ENCODE data around the gene PUS1. TPM values are rescaled to one million over a fixed set of nuclear protein-coding genes. Genes with fewer than 3 reads are reported as not detected.

The PUS1 gene
- total RNA-seq, 1 donor from 2014 or later = 60.3 TPM

DNA sequence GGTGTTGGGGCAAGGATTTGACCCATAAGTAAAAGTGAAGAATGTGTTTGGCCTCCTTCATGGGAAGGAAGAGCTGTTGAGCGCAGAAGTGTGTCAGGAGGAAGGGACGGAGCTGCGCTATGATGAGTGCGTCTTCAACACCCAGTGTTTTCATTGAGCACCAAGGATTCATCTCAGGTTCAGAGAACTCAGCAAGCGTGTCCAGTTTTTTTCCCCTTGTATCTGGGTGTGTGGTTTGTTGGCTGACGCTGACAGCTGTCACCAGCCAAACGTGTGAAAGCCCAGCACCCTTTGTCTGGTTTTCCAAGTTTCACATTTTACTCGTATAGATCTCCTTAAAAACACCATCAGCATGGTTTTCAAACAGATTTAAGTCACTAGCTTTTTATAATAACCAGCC, 33.0 kb downstream of the PUS1 start:
- POLR2A ChIA-PET = no interaction called here

GRCh38 chr12:131963381-131963780, 34.3 kb downstream of the PUS1 start:
- Mint-ChIP-seq H3K36me3 (ENCODE audit: low read depth) (peaks cover 50% of the 10 kb centered on the region), H3K4me1 (peaks cover 52% of the 10 kb centered on the region), H3K9me3 (no peaks in the 10 kb centered on the region), H3K27me3 (no peaks in the 10 kb centered on the region), H3K4me3 (no peak overlapping the region), H3K27ac (no peak overlapping the region)
- DNase-seq = no peak
- no peak for TF ChIP-seq CTCF (IDR thresholded peaks at IDR 0.05)
- intact Hi-C loops (cut with micrococcal nuclease) = no loop called here
- CTCF ChIA-PET = no interaction called here
- POLR2A ChIA-PET = no interaction called here
- ATAC-seq (ENCODE audit: low read depth) = no peak

More for the DNA sequence above, 33.0 kb downstream of the PUS1 start:
- TF ChIP-seq CTCF (IDR thresholded peaks at IDR 0.05) = no peak
- CTCF ChIA-PET = no interaction called here
- ATAC-seq (ENCODE audit: low read depth) = no peak
- Mint-ChIP-seq H3K4me1 (peaks cover 49% of the 10 kb centered on the region), H3K36me3 (ENCODE audit: low read depth) (peaks cover 45% of the 10 kb centered on the region), H3K27ac (no peak overlapping the region), H3K4me3 (no peak overlapping the region), H3K9me3 (no peaks in the 10 kb centered on the region), H3K27me3 (no peaks in the 10 kb centered on the region)
- intact Hi-C loops (cut with micrococcal nuclease) = no loop called here
- DNase-seq = no peak

GRCh38 chr12:131965073-131965472, 36.0 kb downstream of the PUS1 start:
- Mint-ChIP-seq H3K4me1 (peaks cover 53% of the 10 kb centered on the region), H3K9me3 (no peaks in the 10 kb centered on the region), H3K27me3 (no peaks in the 10 kb centered on the region), H3K27ac (no peak overlapping the region), H3K4me3 (no peak overlapping the region), H3K36me3 (ENCODE audit: low read depth) (peaks cover 54% of the 10 kb centered on the region)
- POLR2A ChIA-PET = no interaction called here
- intact Hi-C loops (cut with micrococcal nuclease) = no loop called here
- ATAC-seq (ENCODE audit: low read depth) (no peak), DNase-seq (no peak)
- CTCF ChIA-PET = no interaction called here
- no peak for TF ChIP-seq CTCF (IDR thresholded peaks at IDR 0.05)

GRCh38 chr12:131971226-131971625, 42.1 kb downstream of the PUS1 start:
- Mint-ChIP-seq H3K27ac (no peak overlapping the region), H3K4me3 (no peak overlapping the region), H3K9me3 (no peaks in the 10 kb centered on the region), H3K27me3 (no peaks in the 10 kb centered on the region), H3K4me1 (peaks cover 24% of the 10 kb centered on the region), H3K36me3 (ENCODE audit: low read depth) (peaks cover 29% of the 10 kb centered on the region)
- TF ChIP-seq CTCF (IDR thresholded peaks at IDR 0.05) = no peak
- no peak for DNase-seq
- no peak for ATAC-seq (ENCODE audit: low read depth)
- ChIA-PET POLR2A (no interaction called here), CTCF (no interaction called here)
- intact Hi-C loops (cut with micrococcal nuclease) = no loop called here

- H3K9me3 Mint-ChIP-seq = no peaks in the 10 kb centered on the region
- H3K4me1 Mint-ChIP-seq = peaks cover 5% of the 10 kb centered on the region
- POLR2A ChIA-PET = no interaction called here
- CTCF ChIA-PET = no interaction called here
- H3K27me3 Mint-ChIP-seq = no peaks in the 10 kb centered on the region
- TF ChIP-seq CTCF (IDR thresholded peaks at IDR 0.05) = no peak
- DNase-seq = no peak
- peaks cover 38% of the 10 kb centered on the region for H3K36me3 Mint-ChIP-seq (ENCODE audit: low read depth)
- H3K4me3 Mint-ChIP-seq = no peak overlapping the region
- ATAC-seq (ENCODE audit: low read depth) = no peak
- intact Hi-C loops (cut with micrococcal nuclease) = no loop called here
- no peak overlapping the region for H3K27ac Mint-ChIP-seq
Measured at GRCh38 chr12:131975228-131975627, 46.2 kb downstream of the PUS1 start.
